Mesodermal cell (in vitro differentiated cells): Measurements from ENCODE around the gene C1QL2.

Source experiments
- H3K27ac ChIP-seq: 2 replicates; pipeline ENCODE4 v1.7.0; 2013; ENCODE audit warnings: mild to moderate bottlenecking, low read depth, low read length, moderate library complexity; ENCODE audit not compliant: severe bottlenecking
- H3K36me3 ChIP-seq: 2 replicates; pipeline ENCODE4 v1.7.1; 2013; ENCODE audit warnings: mild to moderate bottlenecking, low read length, moderate library complexity; ENCODE audit not compliant: control insufficient read depth, insufficient read depth
- H3K4me1 ChIP-seq: one replicate; pipeline ENCODE4 v1.7.1; 2013; ENCODE audit warnings: mild to moderate bottlenecking, low read length; ENCODE audit not compliant: insufficient read depth, control insufficient read depth, poor library complexity, severe bottlenecking
- H3K4me3 ChIP-seq: 2 replicates; pipeline ENCODE4 v1.7.0; 2013; ENCODE audit warnings: low read length, control low read depth, mild to moderate bottlenecking; ENCODE audit not compliant: insufficient read depth, poor library complexity, severe bottlenecking; ENCODE audit errors: extremely low read depth
- H3K9me3 ChIP-seq: 2 replicates; pipeline ENCODE4 v1.7.1; 2013; ENCODE audit warnings: mild to moderate bottlenecking, low read length, moderate library complexity; ENCODE audit not compliant: control insufficient read depth
- WGBS, 2 experiments: methylation state at CpG; one replicate each; pipeline ENCODE4 v1.1.5; 2013; ENCODE audit warnings: missing lambda C conversion rate in 2 of 2; ENCODE audit not compliant: insufficient coverage in 2 of 2; 5-methylcytosine and 5-hydroxymethylcytosine counted together

C1QL2 gene

DNA sequence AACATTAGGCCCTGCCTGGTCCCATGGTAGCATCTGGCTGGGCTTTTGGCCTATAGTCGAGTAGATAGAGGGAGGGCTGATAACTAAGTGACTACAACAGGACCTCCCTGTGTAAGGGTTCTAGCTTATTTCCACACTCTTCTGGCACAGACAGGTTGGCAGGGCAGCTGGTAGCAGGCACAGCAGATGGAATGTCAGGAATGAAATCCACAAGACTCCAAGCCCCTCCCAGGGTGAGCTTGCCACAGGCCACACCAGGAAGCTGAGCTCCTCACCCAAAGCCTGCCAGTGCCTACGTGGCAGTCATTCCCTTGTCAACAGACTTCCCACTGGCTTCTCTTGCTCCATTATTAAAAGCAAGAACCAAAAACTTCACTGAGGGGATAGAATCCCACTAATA lies 20.7 kb upstream of the C1QL2 start:
- Histone ChIP-seq H3K4me3 (no peak overlapping the region), H3K4me1 (no peaks in the 10 kb centered on the region), H3K9me3 (no peaks in the 10 kb centered on the region), H3K36me3 (no peaks in the 10 kb centered on the region), H3K27ac (no peak overlapping the region)
- WGBS, 2 experiments = no CpG with 5 or more reads among the region's 2 CpGs

DNA sequence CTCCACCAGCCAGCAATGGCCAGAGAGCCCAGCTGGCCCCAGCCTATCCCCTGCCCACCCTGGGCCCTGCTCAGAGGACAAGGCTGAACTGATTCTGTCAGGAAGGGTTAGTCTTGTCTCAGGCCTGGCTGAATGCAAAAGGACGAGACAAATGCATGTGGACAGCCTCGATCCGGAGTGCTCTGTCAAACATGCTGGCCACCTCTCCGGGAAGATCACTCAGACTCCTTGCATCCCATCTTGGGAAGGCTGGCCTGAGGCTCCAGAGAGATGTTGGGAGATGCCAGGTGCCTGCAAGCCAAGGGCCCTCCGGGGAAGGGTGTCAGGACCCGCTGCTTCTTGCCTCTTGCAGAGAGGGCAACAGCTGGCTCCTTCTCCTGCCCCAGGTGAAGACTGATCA lies 20.2 kb upstream of the C1QL2 start:
- Histone ChIP-seq H3K9me3 (no peaks in the 10 kb centered on the region), H3K27ac (no peak overlapping the region), H3K36me3 (no peaks in the 10 kb centered on the region), H3K4me3 (no peak overlapping the region), H3K4me1 (no peaks in the 10 kb centered on the region)
- WGBS, 2 experiments = 90 to 96% methylated on average over 6 of the region's 6 CpGs

- Histone ChIP-seq H3K4me3 (no peak overlapping the region), H3K9me3 (no peaks in the 10 kb centered on the region), H3K36me3 (no peaks in the 10 kb centered on the region), H3K4me1 (no peaks in the 10 kb centered on the region), H3K27ac (no peak overlapping the region)
- 78 to 86% methylated on average over 1 to 3 of the region's 4 CpGs for WGBS, 2 experiments
These were observed 19.3 kb upstream of the C1QL2 start for GRCh38 chr2:119177838-119178190.

GRCh38 chr2:119177171-119177837 lies 18.8 kb upstream of the C1QL2 start:
- no peaks in the 10 kb centered on the region for H3K36me3 ChIP-seq
- no peaks in the 10 kb centered on the region for H3K4me1 ChIP-seq
- WGBS, 2 experiments = 92 to 93% methylated on average over 10 of the region's 12 CpGs
- H3K4me3 ChIP-seq = no peak overlapping the region
- no peaks in the 10 kb centered on the region for H3K9me3 ChIP-seq
- no peak overlapping the region for H3K27ac ChIP-seq

DNA sequence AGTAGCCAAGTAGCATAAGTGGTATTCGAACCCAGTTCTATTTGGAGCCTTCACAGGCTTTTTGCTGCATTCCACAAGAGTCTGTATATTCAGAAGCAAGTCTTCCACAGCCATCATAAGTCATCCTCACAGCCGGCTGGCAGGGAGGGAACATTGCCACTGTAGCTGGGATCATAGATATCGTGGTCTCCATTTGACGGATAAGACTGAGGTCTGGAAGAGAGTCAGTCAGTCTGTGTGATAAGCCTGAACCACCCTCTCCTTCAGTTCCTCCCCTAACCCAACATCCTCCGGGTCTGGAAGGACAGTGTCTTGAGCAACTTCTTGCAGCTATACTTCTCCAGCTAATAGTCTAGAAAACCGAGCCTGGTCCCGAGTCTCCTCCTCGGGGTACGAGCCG lies 17.0 kb upstream of the C1QL2 start:
- no peak overlapping the region for H3K27ac ChIP-seq
- 87 to 91% methylated on average over 6 to 10 of the region's 10 CpGs for WGBS, 2 experiments

GRCh38 chr2:119174993-119175347 lies 16.4 kb upstream of the C1QL2 start:
- Histone ChIP-seq H3K4me1 (no peaks in the 10 kb centered on the region), H3K4me3 (no peak overlapping the region), H3K27ac (no peak overlapping the region), H3K36me3 (no peaks in the 10 kb centered on the region), H3K9me3 (no peaks in the 10 kb centered on the region)
- WGBS, 2 experiments = 75 to 81% methylated on average over 3 of the region's 6 CpGs

More for the DNA sequence above, 17.0 kb upstream of the C1QL2 start:
- Histone ChIP-seq H3K4me1 (no peaks in the 10 kb centered on the region), H3K36me3 (no peaks in the 10 kb centered on the region), H3K4me3 (no peak overlapping the region), H3K9me3 (no peaks in the 10 kb centered on the region)

DNA sequence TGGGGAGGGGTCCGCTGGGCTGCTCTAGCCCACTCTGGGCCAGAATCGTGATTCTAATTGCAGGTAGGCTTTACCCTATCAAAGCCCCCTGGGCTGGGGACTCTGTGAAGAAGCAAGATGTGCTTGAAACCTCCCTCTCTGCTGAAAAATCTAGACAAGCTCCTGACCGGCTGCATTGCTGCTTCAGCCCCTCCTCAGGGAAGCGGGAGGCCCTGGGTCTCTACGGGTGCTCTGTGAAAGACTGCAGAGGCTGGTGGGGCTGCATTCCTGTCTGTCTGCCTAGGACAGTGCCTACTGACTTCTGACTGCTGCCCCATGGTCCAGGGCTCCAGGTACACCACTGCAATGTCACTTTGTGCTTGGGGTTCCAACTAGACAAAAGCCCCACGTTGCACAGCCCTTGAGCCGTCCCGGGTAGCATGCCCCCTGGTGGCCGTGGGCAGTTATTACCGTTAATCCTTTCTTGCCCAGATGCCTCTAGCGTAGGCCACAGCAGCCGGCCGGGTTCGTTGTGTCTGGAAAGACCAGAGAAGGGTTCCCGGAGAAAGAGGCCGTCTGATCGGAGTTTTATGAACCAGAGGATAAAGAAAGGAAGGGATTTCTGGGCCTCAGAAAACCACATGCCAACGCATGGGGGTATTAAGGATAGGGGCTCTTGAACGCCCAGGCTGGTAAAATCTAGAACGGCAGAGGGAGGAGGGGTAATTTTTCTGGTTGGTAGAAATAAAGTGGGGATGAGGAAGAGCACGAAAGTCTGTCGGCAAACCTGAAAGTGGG lies 15.9 kb upstream of the C1QL2 start:
- 57 to 65% methylated on average over 20 to 22 of the region's 22 CpGs for WGBS, 2 experiments
- Histone ChIP-seq H3K4me3 (no peak overlapping the region), H3K9me3 (no peaks in the 10 kb centered on the region), H3K27ac (no peak overlapping the region), H3K4me1 (no peaks in the 10 kb centered on the region), H3K36me3 (no peaks in the 10 kb centered on the region)

DNA sequence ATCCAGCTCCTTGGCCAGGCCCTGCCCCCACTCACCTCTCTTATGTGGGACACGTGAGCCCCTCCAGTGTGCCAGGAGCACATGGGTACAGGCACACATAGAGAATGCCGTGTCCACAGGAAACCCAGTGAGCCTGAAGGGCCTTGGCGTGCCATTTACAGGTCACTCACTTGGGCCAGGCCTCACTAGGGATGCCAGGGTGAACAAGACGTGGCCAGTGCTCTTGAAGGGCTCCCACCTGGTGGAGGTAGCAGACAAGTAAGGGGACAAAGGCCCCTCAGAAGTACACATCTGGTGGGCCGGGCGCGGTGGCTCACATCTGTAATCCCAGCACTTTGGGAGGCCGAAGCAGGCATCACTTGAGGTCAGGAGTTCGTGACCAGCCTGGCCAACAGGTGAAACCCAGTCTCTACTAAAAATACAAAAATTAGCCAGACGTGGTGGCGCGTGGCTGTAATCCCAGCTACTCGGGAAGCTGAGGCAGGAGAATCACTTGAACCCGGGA lies 15.1 kb upstream of the C1QL2 start:
- H3K4me3 ChIP-seq = no peak overlapping the region
- no peaks in the 10 kb centered on the region for H3K4me1 ChIP-seq
- WGBS, 2 experiments = 83 to 92% methylated on average over 4 to 9 of the region's 14 CpGs
- H3K9me3 ChIP-seq = no peaks in the 10 kb centered on the region
- no peaks in the 10 kb centered on the region for H3K36me3 ChIP-seq
- no peak overlapping the region for H3K27ac ChIP-seq

GRCh38 chr2:119170504-119170903 lies 12.0 kb upstream of the C1QL2 start:
- H3K4me1 ChIP-seq = no peaks in the 10 kb centered on the region
- H3K27ac ChIP-seq = no peak overlapping the region
- H3K4me3 ChIP-seq = no peak overlapping the region
- H3K9me3 ChIP-seq = no peaks in the 10 kb centered on the region
- no peaks in the 10 kb centered on the region for H3K36me3 ChIP-seq
- WGBS, 2 experiments = 75 to 80% methylated on average over 12 to 14 of the region's 16 CpGs

DNA sequence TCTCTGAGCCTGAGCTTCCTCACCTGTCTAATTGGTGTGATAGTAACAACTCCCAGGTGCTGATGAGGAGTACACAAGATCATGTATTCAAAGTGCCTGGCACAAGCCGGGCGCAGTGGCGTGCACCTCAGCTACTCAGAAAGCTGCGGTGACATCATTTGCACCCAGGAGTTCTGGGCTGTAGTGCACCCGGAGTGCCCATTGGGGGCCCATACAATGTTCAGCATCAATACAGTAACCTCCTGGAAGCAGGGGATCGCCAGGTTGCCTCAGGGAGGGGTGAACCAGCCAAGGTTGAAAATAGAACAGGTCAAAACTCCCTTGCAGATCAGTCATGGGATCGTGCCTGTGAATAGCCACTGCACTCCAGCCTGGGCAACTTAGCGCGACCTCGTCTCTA lies 11.2 kb upstream of the C1QL2 start:
- H3K9me3 ChIP-seq = no peaks in the 10 kb centered on the region
- H3K4me3 ChIP-seq = no peak overlapping the region
- H3K36me3 ChIP-seq = no peaks in the 10 kb centered on the region
- H3K4me1 ChIP-seq = no peaks in the 10 kb centered on the region
- H3K27ac ChIP-seq = no peak overlapping the region
- WGBS, 2 experiments = 77 to 81% methylated on average over 6 to 7 of the region's 10 CpGs

- 63 to 81% methylated on average over 3 to 4 of the region's 9 CpGs for WGBS, 2 experiments
These were observed 1.9 kb upstream of the C1QL2 start for GRCh38 chr2:119160361-119160990.

More at GRCh38 chr2:119160361-119160990, 1.9 kb upstream of the C1QL2 start:
- Histone ChIP-seq H3K36me3 (no peaks in the 10 kb centered on the region), H3K4me3 (no peak overlapping the region), H3K9me3 (no peaks in the 10 kb centered on the region), H3K4me1 (peaks cover 15% of the 10 kb centered on the region), H3K27ac (no peak overlapping the region)
